Activated CD4-positive, alpha-beta T cell treated with anti-CD3 and anti-CD28 coated beads for 36 hours (primary cell): ENCODE data around the gene LRRC8D. TPM values are rescaled to one million over a fixed set of nuclear protein-coding genes. Genes with fewer than 3 reads are reported as not detected.
A peak's percentile ranks its signal among the peaks of the same experiment; 100 is the strongest.
"Not testable (repeated sequence)": the region's sequence is repeated elsewhere in the genome, so short reads cannot be mapped to it uniquely, and the experiment has no call there.

Source experiments
- ATAC-seq: fragments of 200-7000 bp; cut with Tn5 transposase; one replicate; pipeline ENCODE4 v1.10.0; 2021; ENCODE audit warnings: mild to moderate bottlenecking, moderate library complexity
- CTCF ChIA-PET: fragments of 350-600 bp; sonication (Branson Sonifier 250); formaldehyde crosslinking; loops from one replicate; lab custom pipeline; 2021; ENCODE audit warnings: antibody characterized with exemption; lab: Charles Lee
- POLR2A ChIA-PET: fragments of 350-600 bp; sonication (Branson Sonifier 250); formaldehyde crosslinking; loops from one replicate; lab custom pipeline; 2021; ENCODE audit warnings: antibody characterized with exemption, inconsistent platforms; lab: Charles Lee
- DNase-seq: peaks from one replicate; pipeline ENCODE4 v3.0.0-alpha.2; 2020
- H3K27ac Mint-ChIP-seq: one replicate; pipeline ENCODE4 v1.8.0; 2021; ENCODE audit warnings: mixed read lengths
- H3K27me3 Mint-ChIP-seq: one replicate; pipeline ENCODE4 v1.8.0; 2021; ENCODE audit warnings: mixed read lengths
- H3K36me3 Mint-ChIP-seq: one replicate; pipeline ENCODE4 v1.8.0; 2021; ENCODE audit warnings: low read depth, mixed read lengths
- H3K4me1 Mint-ChIP-seq: one replicate; pipeline ENCODE4 v1.8.0; 2021; ENCODE audit warnings: mixed read lengths
- H3K4me3 Mint-ChIP-seq: one replicate; pipeline ENCODE4 v1.8.0; 2021; ENCODE audit warnings: mild to moderate bottlenecking, moderate library complexity, mixed read lengths
- H3K9me3 Mint-ChIP-seq: one replicate; pipeline ENCODE4 v1.8.0; 2021; ENCODE audit warnings: low read depth, mixed read lengths
- intact Hi-C, 2 experiments: fragments of 100-400 bp; cut with DNase I in 1 of 2; cut with micrococcal nuclease in 1 of 2; formaldehyde crosslinking; loops; one replicate each; pipeline versions ENCODE4 v1.14.2 to v1.15.1; 2022 to 2024; cut with DNase I, micrococcal nuclease
- total RNA-seq, 2 experiments: library from RNA; stranded (reverse); gene quantifications; one replicate each; pipeline ENCODE4 v1.2.3, GENCODE V29; 2021

Gene LRRC8D
- total RNA-seq, 2 experiments from 2014 or later: 24.3 to 30.0 TPM

DNA sequence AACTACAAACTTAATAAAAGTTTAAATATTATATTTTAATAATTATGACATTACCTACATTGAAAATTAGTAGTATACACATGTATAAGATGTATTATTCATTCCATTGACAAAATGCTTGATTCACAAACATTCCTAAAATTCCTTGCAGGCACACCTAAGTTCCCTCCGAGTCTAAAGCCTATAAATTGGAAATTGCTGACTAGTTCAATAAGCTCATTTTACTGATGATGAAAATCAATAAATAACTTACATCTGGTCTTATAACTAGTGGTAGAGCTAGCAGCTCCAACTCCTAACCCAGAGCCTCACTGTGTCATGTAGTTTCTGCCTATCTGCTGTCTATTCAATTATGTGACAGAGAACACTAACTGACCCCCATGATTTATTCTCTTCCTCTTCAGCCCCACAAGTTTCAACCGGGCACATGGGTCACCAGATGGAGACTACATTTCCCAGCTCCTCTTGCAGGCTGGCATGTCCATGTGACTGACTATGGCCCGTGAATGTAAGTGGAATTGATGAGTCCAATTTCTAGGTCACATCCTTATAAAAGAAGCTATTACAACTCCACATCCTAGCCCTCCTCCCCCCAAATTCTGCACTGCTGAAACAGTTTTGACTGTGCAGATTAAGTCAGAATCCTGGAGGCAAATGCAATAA is 29.6 kb upstream of the LRRC8D start:
- Mint-ChIP-seq H3K4me3 (no peak overlapping the region), H3K27ac (no peak overlapping the region), H3K27me3 (no peaks in the 10 kb centered on the region), H3K36me3 (no peaks in the 10 kb centered on the region), H3K9me3 (no peaks in the 10 kb centered on the region), H3K4me1 (no peaks in the 10 kb centered on the region)
- intact Hi-C loops: no loop called here
- DNase-seq (no peak), ATAC-seq (no peak)
- CTCF ChIA-PET: interaction anchor here (0.6 to 1.7 kb wide), 4 partner anchors 9 to 97 kb away, joined by 3 to 8 read pairs (median 4); no protein-coding TSS in a partner anchor
- POLR2A ChIA-PET: no interaction called here

DNA sequence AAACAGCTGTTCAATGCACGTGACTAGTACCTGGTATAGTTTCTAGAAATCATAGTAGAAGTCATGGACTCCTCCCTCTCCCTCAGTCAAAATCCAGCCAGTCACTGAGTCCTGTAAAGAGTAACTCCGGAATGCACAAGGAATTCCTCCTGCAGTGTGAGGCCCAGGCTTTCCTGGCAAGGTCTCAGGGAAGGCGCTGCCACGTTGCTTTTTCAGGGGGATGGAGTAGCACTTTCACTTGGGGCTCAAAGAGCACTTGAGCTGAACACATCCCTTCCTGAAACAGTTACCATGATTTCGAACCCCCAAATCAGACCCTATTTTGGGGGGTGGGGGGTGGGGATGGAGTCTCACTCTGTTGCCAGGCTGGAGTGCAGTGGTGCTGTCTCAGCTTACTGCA is 26.4 kb upstream of the LRRC8D start:
- Mint-ChIP-seq H3K9me3 (no peaks in the 10 kb centered on the region), H3K4me1 (peaks cover 3% of the 10 kb centered on the region), H3K27ac (no peak overlapping the region), H3K27me3 (peaks cover 3% of the 10 kb centered on the region), H3K4me3 (no peak overlapping the region), H3K36me3 (no peaks in the 10 kb centered on the region)
- DNase-seq: no peak
- ChIA-PET POLR2A (no interaction called here), CTCF (interaction anchor here (0.6 to 1.1 kb wide), 3 partner anchors 10 to 86 kb away, joined by 4 to 5 read pairs (median 4); no protein-coding TSS in a partner anchor)
- intact Hi-C loops: no loop called here
- ATAC-seq: no peak

DNA sequence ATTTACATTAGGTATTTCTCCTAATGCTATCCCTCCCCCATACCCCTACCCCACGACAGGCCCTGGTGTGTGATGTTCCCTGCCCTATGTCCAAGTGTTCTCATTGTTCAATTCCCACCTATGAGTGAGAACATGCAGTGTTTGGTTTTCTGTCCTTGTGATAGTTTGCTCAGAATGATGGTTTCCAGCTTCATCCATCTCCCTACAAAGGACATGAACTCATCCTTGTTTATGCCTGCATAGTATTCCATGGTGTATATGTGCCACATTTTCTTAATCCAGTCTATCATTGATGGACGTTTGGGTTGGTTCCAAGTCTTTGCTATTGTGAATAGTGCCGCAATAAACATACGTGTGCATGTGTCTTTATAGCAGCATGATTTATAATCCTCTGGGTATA is 25.3 kb upstream of the LRRC8D start:
- H3K27me3 Mint-ChIP-seq, H3K27ac Mint-ChIP-seq, POLR2A ChIA-PET, H3K36me3 Mint-ChIP-seq, ATAC-seq, DNase-seq, intact Hi-C loops, H3K9me3 Mint-ChIP-seq, H3K4me3 Mint-ChIP-seq: not testable (repeated sequence)
- CTCF ChIA-PET: interaction anchor here (1.0 kb wide), 2 partner anchors 13 to 58 kb away, joined by 3 read pairs; no protein-coding TSS in a partner anchor
- H3K4me1 Mint-ChIP-seq: peaks cover 10% of the 10 kb centered on the region

DNA sequence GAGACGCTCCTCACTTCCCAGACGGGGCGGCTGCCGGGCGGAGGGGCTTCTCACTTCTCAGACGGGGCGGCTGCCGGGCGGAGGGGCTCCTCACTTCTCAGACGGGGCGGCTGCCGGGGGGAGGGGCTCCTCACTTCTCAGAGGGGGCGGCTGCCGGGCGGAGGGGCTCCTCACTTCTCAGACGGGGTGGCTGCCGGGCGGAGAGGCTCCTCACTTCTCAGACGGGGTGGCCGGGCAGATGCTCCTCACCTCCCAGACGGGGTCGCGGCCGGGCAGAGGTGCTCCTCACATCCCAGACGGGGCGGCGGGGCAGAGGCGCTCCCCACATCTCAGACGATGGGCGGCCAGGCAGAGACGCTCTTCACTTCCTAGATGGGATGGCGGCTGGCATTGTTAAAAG is 23.0 kb upstream of the LRRC8D start:
- CTCF ChIA-PET, intact Hi-C loops: not testable (repeated sequence)
- POLR2A ChIA-PET: interaction anchor here (0.7 kb wide), 1 partner anchor 13 kb away, joined by 3 read pairs; no protein-coding TSS in a partner anchor

DNA sequence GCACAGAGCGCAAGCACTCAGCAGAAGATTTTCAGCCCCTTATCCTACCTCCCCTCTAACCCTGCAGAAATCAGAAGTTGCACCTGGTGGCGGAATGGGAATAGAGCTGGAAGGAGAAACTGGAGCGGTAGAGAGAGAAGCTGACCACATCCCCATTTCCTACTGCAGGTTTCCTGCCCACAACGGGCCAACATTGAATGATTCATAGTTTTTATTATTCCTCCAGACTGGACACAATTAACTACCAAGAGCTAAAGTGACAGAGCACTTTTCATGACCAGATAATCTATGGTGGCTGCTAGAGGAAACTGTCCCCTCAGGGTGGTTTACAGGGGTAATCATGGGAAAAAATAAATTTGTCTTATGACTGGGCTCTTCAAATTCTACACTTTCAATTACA is 21.3 kb upstream of the LRRC8D start:
- H3K27me3 Mint-ChIP-seq: peaks cover 3% of the 10 kb centered on the region

More for the DNA sequence above, 23.0 kb upstream of the LRRC8D start:
- not testable (repeated sequence) for DNase-seq, ATAC-seq, H3K27me3 Mint-ChIP-seq, H3K27ac Mint-ChIP-seq, H3K9me3 Mint-ChIP-seq, H3K4me3 Mint-ChIP-seq, H3K36me3 Mint-ChIP-seq
- H3K4me1 Mint-ChIP-seq: peaks cover 10% of the 10 kb centered on the region

DNA sequence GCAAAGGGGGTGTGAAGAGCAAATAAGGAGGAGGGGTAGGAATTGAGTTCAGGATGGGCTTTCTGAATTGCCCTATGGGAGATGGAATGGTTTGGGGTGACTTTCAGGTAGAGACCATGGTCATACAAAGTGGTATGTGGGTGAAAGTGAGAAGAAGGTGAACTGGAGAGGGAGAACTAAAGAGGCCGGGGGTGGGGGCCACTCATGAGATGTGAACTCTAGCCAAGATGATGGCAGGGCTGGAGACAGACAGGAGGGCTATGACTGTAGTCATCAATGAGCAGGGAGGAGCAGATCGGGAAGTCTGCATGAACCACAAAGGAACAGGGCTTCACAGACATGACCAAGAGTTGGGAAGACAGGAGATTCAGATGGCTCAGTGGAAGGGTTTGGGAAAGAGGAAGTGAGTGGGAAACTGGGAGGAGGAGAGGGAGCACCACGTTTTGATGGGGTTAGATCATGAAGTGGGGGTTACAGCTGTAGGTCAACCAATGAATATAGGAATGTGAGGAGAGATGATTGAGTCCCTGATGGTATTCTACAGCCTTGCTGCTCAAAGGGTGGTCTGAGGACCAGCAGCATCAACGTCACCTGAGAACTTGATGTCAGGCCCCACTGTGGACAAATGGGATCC is 20.7 kb upstream of the LRRC8D start:
- Mint-ChIP-seq H3K4me1 (peaks cover 10% of the 10 kb centered on the region), H3K27me3 (peaks cover 3% of the 10 kb centered on the region), H3K27ac (no peak overlapping the region), H3K4me3 (no peak overlapping the region), H3K36me3 (no peaks in the 10 kb centered on the region), H3K9me3 (no peaks in the 10 kb centered on the region)
- ChIA-PET POLR2A (no interaction called here), CTCF (interaction anchor here (0.6 to 1.0 kb wide), 2 partner anchors 37 to 1699 kb away, joined by 3 read pairs; no protein-coding TSS in a partner anchor)
- DNase-seq: no peak
- no peak for ATAC-seq
- intact Hi-C loops: no loop called here

More for the DNA sequence above, 21.3 kb upstream of the LRRC8D start:
- ChIA-PET CTCF (interaction anchor here (1.0 kb wide), 1 partner anchor 37 kb away, joined by 3 read pairs; no protein-coding TSS in a partner anchor), POLR2A (no interaction called here)
- intact Hi-C loops: no loop called here
- H3K27ac Mint-ChIP-seq: no peak overlapping the region
- DNase-seq (no peak), ATAC-seq (no peak)
- peaks cover 10% of the 10 kb centered on the region for H3K4me1 Mint-ChIP-seq
- no peaks in the 10 kb centered on the region for H3K36me3 Mint-ChIP-seq
- no peak overlapping the region for H3K4me3 Mint-ChIP-seq
- H3K9me3 Mint-ChIP-seq: no peaks in the 10 kb centered on the region

DNA sequence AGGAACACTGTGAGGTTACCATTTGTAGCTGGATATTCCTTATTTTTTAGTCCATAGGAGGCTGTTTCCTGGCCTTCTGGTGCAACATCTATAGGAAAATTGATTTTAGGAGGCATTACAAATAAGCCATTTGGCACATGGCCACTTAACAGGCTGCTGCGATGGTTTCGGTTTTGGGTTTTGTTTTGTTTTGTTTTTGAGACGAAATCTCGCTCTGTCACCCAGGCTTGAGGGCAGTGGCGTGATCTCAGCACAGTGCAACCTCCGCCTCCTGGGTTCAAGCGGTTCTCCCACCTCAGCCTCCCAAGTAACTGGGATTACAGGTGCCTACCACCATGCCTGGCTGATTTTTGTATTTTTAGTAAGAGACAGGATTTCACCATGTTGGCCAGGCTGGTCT is 20.1 kb upstream of the LRRC8D start:
- Mint-ChIP-seq H3K27ac (no peak overlapping the region), H3K9me3 (no peaks in the 10 kb centered on the region), H3K4me1 (peaks cover 10% of the 10 kb centered on the region), H3K36me3 (no peaks in the 10 kb centered on the region), H3K27me3 (peaks cover 3% of the 10 kb centered on the region), H3K4me3 (no peak overlapping the region)
- intact Hi-C loops: no loop called here
- DNase-seq (no peak), ATAC-seq (no peak)
- ChIA-PET POLR2A (no interaction called here), CTCF (interaction anchor here (0.6 to 1.1 kb wide), 3 partner anchors 33 to 1698 kb away, joined by 3 read pairs; no protein-coding TSS in a partner anchor)

DNA sequence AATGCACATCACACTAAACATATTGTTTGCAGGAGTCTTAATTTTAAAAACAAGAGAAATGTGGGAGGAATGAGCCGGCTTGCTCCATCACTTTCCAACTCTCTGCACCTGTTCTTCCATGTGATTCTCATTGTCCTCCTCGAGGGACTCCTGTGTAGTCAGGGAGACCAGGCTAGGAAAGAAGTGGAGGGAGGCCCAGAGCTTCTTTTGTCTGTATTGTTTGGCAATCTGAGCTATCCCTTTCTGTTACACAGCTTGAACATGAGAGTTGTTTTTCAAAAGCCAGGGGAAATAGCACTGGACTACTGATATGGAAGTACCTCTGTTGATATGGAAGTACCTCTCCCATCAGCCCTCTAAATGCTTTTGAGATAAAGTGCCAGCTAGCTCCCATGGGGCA is 18.8 kb upstream of the LRRC8D start:
- POLR2A ChIA-PET: interaction anchor here (0.6 kb wide), 1 partner anchor 10 kb away, joined by 3 read pairs; no protein-coding TSS in a partner anchor
- no peaks in the 10 kb centered on the region for H3K36me3 Mint-ChIP-seq
- no peak overlapping the region for H3K27ac Mint-ChIP-seq
- CTCF ChIA-PET: interaction anchor here (0.6 to 1.3 kb wide), 7 partner anchors 10 to 187 kb away, joined by 3 to 5 read pairs (median 3); no protein-coding TSS in a partner anchor
- no peak overlapping the region for H3K4me3 Mint-ChIP-seq
- ATAC-seq (no peak), DNase-seq (no peak)
- H3K9me3 Mint-ChIP-seq: no peaks in the 10 kb centered on the region
- H3K27me3 Mint-ChIP-seq: peaks cover 3% of the 10 kb centered on the region
- H3K4me1 Mint-ChIP-seq: peaks cover 10% of the 10 kb centered on the region
- intact Hi-C loops: no loop called here

DNA sequence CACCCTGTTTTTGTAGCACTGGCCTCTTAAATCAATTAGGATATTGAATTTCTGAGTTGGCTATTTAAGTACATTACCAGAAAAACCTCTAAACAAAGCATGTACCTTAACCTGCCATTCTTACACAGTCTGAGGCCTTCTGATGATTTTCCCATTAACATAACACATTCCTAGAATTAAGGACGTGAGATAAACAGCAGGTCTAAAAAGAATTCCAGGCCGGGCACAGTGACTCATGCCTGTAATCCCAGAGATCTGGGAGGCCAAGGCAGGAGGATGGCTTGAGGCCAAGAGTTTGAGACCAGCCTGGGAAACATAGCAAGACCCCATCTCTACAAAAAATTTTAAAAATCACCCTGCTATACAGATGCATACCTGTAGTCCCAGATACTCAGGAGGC is 18.0 kb upstream of the LRRC8D start:
- Mint-ChIP-seq H3K27me3 (peaks cover 3% of the 10 kb centered on the region), H3K9me3 (no peaks in the 10 kb centered on the region), H3K4me3 (no peak overlapping the region), H3K36me3 (no peaks in the 10 kb centered on the region), H3K4me1 (peaks cover 10% of the 10 kb centered on the region), H3K27ac (no peak overlapping the region)
- ChIA-PET POLR2A (interaction anchor here (0.6 kb wide), 1 partner anchor 9 kb away, joined by 3 read pairs; no protein-coding TSS in a partner anchor), CTCF (interaction anchor here (0.7 to 1.7 kb wide), 8 partner anchors 10 to 186 kb away, joined by 3 to 6 read pairs (median 3); partner anchors contain the start of gene LRRC8D)
- ATAC-seq (no peak), DNase-seq (no peak)
- intact Hi-C loops: no loop called here

DNA sequence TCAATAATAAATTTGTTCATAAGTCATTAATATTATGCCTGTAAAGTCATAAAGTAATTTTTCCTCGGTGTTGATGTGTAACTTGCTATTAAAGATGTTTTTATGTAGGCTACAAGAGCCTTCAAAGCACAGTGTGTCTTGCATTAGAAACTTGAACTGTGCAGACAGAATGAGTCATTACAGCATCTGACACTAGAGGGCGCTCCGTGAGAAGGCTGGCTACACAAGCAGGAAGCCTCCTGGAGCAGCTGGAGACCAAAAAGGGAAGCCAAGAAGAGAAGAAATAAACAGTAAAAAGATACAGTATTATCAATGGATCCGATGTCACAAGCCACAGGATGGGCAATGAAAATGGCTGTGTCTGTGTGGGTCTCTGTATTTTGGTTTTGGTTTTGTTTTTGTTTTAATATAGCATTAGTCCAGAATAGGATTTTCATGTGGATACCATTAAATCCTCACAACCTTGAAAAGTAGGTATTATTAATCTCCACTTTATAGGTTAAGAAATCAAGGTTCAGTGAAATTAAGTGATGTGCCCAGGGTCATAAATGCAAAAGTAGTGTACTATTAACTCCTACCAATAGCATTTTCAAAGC is 16.1 kb upstream of the LRRC8D start:
- Mint-ChIP-seq H3K27ac (no peak overlapping the region), H3K9me3 (no peaks in the 10 kb centered on the region), H3K36me3 (no peaks in the 10 kb centered on the region), H3K4me3 (no peak overlapping the region), H3K27me3 (peaks cover 3% of the 10 kb centered on the region), H3K4me1 (peaks cover 5% of the 10 kb centered on the region)
- DNase-seq (peak; percentile 93), ATAC-seq (peak; percentile 90)
- ChIA-PET CTCF (interaction anchor here (0.6 to 1.3 kb wide), 23 partner anchors 11 to 322 kb away, joined by 3 to 18 read pairs (median 3); no protein-coding TSS in a partner anchor), POLR2A (interaction anchor here (0.7 kb wide), 1 partner anchor 188 kb away, joined by 3 read pairs; no protein-coding TSS in a partner anchor)
- intact Hi-C loops: loop anchor here (1.0 to 2.0 kb wide), 4 partner anchors 38 to 321 kb away; no protein-coding TSS in a partner anchor

DNA sequence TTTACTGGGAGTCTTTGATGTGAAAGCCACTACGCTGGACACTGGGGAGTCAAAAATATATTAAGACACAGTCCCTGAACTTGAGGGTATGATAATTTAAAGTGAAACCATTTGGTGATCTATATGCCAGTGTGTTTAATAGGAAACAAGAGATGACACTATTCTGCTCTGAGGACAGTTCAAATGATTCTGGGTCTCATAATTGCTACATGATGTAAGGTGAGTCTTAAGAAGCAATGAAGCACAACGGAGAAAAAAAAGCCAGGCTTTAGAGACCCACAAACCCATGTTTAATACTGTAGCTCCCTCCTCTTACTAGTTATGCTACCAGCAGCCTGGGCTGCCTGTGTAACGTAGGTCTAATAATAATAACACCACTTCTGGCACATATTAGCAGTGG is 14.2 kb upstream of the LRRC8D start:
- ATAC-seq (no peak), DNase-seq (no peak)
- Mint-ChIP-seq H3K36me3 (no peaks in the 10 kb centered on the region), H3K27ac (no peak overlapping the region), H3K4me1 (no peaks in the 10 kb centered on the region), H3K4me3 (no peak overlapping the region), H3K9me3 (no peaks in the 10 kb centered on the region), H3K27me3 (peaks cover 5% of the 10 kb centered on the region)
- CTCF ChIA-PET: interaction anchor here (0.7 to 3.5 kb wide), 6 partner anchors 8 to 181 kb away, joined by 3 to 21 read pairs (median 4); no protein-coding TSS in a partner anchor
- POLR2A ChIA-PET: no interaction called here
- intact Hi-C loops: no loop called here
